ENCODE data around the gene CASP12. TPM values are rescaled to one million over a fixed set of nuclear protein-coding genes. Genes with fewer than 3 reads are reported as not detected.
A peak's percentile ranks its signal among the peaks of the same experiment; 100 is the strongest.
"Not testable (repeated sequence)": the region's sequence is repeated elsewhere in the genome, so short reads cannot be mapped to it uniquely, and the experiment has no call there.

CASP12 gene
- not detected in 2 replicates for total RNA-seq (2014; rRNA removed; shearing (Covaris generic))

- no peak for DNase-seq (ENCODE audit: low spot score)
These were observed at the start of gene CASP12 for GRCh38 chr11:104897891-104898684. CASP12 (minus strand) TSS chr11:104898460.

DNA sequence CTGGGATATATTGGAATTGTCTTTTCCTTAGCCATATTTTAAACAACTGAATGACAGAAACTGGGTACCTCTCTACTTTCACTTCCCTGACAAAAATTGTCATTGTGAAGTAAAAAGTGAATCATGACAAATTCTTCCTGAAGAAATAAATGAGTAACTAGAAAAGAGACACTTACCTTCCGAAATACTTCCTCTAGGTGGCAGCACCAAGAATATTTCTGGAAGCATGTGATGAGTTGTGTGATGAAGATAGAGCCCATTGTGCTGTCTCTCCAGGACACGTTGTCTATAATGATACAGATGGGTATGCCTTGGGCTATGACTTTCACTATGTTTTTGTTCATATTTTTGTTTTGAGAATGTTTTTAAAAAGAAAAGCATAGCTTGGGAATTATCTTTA is 48.6 kb upstream of the CASP12 start:
- peak; percentile 82 for DNase-seq (ENCODE audit: low spot score)

- no peak for DNase-seq (ENCODE audit: low spot score)
These were observed 45.8 kb upstream of the CASP12 start for GRCh38 chr11:104944076-104944475.

GRCh38 chr11:104943561-104943960 is 45.3 kb upstream of the CASP12 start:
- no peak for DNase-seq (ENCODE audit: low spot score)

GRCh38 chr11:104934594-104934993 is 36.3 kb upstream of the CASP12 start:
- no peak for DNase-seq (ENCODE audit: low spot score)

DNA sequence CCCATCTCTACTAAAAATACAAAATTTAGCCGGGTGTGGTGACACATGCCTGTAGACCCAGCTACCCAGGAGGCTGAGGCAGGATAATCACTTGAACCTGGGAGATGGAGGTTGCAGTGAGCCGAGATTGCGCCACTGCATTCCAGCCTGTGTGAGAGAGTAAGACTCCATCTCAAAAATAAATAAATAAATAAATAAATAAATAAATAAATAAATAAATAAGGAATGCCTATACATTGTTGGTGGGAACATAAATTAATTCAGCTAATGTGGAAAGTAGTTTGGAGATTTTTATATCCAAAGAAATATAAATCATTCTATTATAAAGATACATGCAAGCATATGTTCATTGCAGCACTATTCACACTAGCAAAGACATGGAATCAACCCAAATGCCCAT is 35.8 kb upstream of the CASP12 start:
- not testable (repeated sequence) for DNase-seq (ENCODE audit: low spot score)

- no peak for DNase-seq (ENCODE audit: low spot score)
These were observed 30.6 kb upstream of the CASP12 start for GRCh38 chr11:104928811-104929210.

- no peak for DNase-seq (ENCODE audit: low spot score)
These were observed 28.7 kb upstream of the CASP12 start for GRCh38 chr11:104926771-104927611.

- no peak for DNase-seq (ENCODE audit: low spot score)
These were observed 27.6 kb upstream of the CASP12 start for GRCh38 chr11:104925850-104926249.

GRCh38 chr11:104918113-104918824 is 20.0 kb upstream of the CASP12 start:
- DNase-seq (ENCODE audit: low spot score) = no peak

- DNase-seq (ENCODE audit: low spot score) = no peak
These were observed 19.2 kb upstream of the CASP12 start for GRCh38 chr11:104917271-104918112.

GRCh38 chr11:104916442-104916841 is 18.2 kb upstream of the CASP12 start:
- no peak for DNase-seq (ENCODE audit: low spot score)

GRCh38 chr11:104912102-104912501 is 13.8 kb upstream of the CASP12 start:
- no peak for DNase-seq (ENCODE audit: low spot score)

DNA sequence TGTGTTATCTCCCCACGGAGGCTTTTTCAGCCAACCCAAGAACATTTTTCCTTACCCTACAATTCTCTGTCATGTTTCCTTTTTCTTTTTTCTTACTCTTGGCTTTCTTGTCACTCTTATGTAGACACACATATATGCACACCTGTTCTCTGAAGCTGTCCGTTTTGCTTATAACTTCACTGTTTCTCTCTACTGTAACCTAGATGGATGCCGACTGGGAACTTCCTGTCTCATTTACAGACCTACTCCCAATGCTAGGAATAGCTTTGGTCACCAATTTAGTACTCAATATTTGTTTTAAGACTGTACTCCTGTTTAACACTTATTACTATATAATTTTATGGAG is 9.9 kb upstream of the CASP12 start:
- DNase-seq (ENCODE audit: low spot score) = no peak

DNA sequence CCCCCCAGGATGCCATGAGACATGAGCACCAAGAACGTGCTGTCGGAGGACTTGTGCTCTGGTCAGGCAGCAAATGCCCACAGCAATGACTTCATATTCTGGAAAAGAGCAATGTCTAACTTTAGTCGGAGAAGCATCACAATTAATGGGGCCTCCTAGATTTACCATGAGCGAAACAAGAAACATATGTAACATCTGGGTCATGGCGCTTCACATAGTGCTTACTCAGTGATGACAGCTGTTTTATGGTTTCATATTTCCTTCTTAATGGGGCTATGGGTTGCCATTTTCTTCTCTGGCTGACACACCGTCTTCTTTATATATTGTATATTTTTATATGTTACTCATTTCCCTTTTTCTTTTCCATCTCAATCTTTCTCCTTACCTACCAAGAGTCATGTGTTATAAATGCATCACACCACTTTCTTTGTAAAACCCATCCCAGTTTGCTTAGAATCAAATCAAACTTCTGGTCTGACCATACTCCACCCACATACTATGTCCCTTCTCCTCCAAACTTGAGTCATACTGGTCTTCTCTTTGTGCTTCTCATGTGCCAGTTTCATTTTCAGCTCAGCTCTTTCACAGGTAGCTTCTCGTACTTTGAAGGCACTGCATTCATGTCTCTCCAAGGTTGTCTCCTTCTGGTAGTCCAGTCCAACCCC is 9.4 kb upstream of the CASP12 start:
- no peak for DNase-seq (ENCODE audit: low spot score)

DNA sequence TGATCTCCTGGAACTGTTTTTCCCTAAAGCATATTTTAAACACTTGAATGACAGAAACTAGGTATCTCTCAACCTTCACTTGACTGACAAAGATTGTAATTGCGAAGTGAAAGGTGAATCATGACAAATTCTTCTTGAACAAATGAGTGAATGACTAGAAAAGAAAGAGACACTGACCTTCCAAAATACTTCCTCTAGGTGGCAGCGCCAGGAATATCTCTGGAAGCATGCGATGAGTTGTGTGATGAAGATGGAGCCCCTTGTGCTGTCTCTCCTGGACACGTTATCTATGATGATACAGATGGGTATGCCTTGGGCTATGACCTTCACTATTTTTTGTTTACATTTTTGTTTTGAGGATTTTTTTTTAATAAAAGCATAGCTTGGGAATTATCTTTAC is 7.0 kb upstream of the CASP12 start:
- DNase-seq (ENCODE audit: low spot score) = peak; percentile 22

DNA sequence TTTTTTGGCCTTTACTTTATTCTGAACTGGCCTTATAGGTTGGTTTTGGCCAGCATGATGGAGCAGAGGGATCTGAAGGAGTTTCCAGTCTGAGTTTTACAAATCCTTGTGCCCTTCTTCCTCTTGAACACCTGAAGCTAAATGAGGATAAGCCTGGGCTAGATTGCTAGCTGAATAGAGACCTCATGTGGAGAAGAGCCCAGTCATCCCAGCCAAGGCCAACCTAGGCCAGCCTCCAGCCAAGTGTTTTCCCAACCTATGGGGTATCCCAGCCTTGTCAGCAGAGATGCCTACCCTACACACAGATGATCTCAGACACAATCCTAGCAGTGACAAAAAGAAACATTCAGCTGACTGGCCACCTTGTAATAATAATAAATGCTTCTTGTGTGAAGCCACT is 966 bp upstream of the CASP12 start:
- DNase-seq (ENCODE audit: low spot score) = no peak

GRCh38 chr11:104898685-104899013 is 389 bp upstream of the CASP12 start:
- no peak for DNase-seq (ENCODE audit: low spot score)

- DNase-seq (ENCODE audit: low spot score) = no peak
These were observed 2.6 kb downstream of the CASP12 start for GRCh38 chr11:104895634-104896033.

- DNase-seq (ENCODE audit: low spot score) = no peak
These were observed 4.4 kb downstream of the CASP12 start for GRCh38 chr11:104893876-104894275.
